ENCODE measurements around the gene NLRC5. TPM values are rescaled to one million over a fixed set of nuclear protein-coding genes. Genes with fewer than 3 reads are reported as not detected.
A peak's percentile ranks its signal among the peaks of the same experiment; 100 is the strongest.

Gene NLRC5
- total RNA-seq, 1 experiment from 2014 or later = 0.80 TPM

- H3K36me3 ChIP-seq (replicated peaks; ENCODE audit: control insufficient read depth, insufficient read depth, low read length) = no peaks in the 10 kb centered on the region
- DNase-seq = peak; percentile 3
- H3K4me3 ChIP-seq (ENCODE audit: insufficient read depth, low read depth, low read length) = no peak overlapping the region
- H3K27me3 ChIP-seq (ENCODE audit: control insufficient read depth, insufficient read depth, low read length) = peaks cover 1% of the 10 kb centered on the region
Measured at GRCh38 chr16:57026778-57027062, 37.4 kb downstream of the NLRC5 start.

DNA sequence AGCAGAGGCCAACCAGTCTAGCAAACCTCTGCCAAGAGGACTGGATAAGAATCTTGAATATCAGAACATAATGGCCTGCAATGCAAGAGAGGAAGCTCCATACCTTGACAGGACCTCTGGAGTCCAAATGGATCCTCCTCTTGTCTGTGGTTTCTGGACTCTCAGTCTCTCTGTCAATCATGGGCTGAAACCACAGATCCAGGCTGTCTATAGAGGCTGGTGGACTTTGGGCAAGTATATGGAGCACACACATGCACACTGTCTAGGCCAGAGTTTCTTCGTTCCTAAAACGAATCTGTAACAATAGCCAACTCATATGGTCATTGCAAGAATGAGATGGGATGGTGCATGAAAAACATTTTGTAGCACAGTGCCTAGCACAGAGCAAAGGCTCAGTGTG is 37.7 kb downstream of the NLRC5 start:
- Histone ChIP-seq H3K4me3 (ENCODE audit: insufficient read depth, low read depth, low read length) (no peak overlapping the region), H3K27me3 (ENCODE audit: control insufficient read depth, insufficient read depth, low read length) (peaks cover 1% of the 10 kb centered on the region), H3K36me3 (replicated peaks; ENCODE audit: control insufficient read depth, insufficient read depth, low read length) (no peaks in the 10 kb centered on the region)
- no peak for DNase-seq

DNA sequence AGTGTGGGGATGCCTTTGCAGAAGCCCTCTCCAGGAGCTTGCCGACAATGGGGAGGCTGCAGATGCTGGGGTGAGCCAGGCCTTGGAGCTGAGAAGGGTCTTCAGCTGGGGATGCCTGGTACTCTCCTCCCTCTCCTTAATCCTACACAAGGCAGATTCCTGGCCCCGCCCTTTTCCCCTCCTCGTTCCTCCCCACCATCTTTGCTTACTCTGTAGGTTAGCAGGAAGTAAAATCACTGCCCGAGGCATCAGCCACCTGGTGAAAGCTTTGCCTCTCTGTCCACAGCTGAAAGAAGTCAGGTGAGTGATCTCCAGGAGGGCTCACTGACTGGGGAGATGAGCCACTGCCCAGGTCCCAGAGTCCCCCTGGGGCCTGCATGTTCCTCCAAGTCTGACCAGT is 38.7 kb downstream of the NLRC5 start:
- peak; percentile 44 for DNase-seq
- Histone ChIP-seq H3K36me3 (replicated peaks; ENCODE audit: control insufficient read depth, insufficient read depth, low read length) (no peaks in the 10 kb centered on the region), H3K4me3 (ENCODE audit: insufficient read depth, low read depth, low read length) (no peak overlapping the region), H3K27me3 (ENCODE audit: control insufficient read depth, insufficient read depth, low read length) (peaks cover 1% of the 10 kb centered on the region)

DNA sequence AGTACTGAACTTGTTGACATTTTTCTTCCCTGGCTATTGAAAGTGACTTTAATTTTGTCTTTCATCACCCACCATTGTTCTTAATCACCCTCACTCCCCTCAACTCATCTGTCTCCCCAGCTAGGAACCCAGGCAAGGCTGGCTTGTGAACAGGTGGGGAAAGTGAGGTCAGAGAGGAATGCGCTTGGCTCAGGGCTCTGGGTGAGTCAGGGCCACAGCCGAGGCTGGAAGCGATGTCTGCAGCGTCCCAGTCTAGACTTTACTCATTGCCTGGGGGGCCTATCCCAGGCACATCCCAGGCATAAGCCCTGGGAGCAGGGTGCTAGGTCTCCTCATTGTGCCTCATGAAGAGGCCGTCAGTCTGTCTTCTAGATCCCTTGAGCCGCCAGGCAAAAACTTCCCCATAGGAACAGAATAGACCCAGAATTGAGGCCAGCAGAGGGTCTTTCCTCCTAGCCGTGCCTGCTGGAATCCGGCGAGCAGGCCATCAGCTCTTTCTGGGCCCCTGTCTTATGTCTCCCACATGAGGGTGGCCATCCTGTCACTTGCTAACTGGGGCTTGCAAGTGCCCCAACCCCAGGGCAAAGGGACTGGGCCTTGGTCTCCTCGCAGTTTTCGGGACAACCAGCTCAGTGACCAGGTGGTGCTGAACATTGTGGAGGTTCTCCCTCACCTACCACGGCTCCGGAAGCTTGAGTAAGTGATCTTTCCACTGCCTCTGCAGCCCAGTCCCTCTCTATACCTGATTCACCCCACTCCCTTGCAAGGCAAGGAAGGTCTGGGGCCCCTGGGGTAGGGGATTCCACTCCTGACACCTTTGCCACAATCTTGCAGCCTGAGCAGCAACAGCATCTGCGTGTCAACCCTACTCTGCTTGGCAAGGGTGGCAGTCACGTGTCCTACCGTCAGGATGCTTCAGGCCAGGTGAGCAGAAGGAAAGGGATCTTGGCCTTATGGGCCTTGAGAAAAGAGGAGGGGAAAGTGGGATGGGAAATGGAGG is 40.1 kb downstream of the NLRC5 start:
- peak; percentile 10 for DNase-seq
- peaks cover 1% of the 10 kb centered on the region for H3K27me3 ChIP-seq (ENCODE audit: control insufficient read depth, insufficient read depth, low read length)
- H3K36me3 ChIP-seq (replicated peaks; ENCODE audit: control insufficient read depth, insufficient read depth, low read length) = no peaks in the 10 kb centered on the region
- H3K4me3 ChIP-seq (ENCODE audit: insufficient read depth, low read depth, low read length) = no peak overlapping the region

DNA sequence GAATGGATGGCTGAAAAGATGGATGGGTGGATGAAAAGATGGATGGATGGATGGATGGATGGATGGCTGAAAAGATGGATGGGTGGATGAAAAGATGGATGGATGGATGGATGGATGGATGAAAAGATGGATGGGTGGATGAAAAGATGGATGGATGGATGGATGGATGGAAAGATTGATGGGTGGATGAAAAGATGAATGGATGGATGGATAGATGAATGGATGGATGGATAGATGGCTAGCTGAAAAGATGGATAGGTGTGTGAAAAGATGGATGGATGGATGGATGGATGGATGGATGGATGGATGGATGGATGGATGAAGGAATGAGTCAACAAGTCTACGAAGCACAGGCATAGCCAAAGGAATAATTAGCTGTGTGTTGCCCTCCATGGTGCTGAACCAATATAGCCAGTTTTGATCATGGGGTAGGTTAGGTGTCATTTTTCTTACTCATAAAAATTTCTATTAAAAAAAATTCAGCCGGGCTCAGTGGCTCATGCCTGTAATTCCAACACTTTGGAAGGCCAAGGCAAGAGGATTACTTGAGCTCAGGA is 41.1 kb downstream of the NLRC5 start:
- Histone ChIP-seq H3K36me3 (replicated peaks; ENCODE audit: control insufficient read depth, insufficient read depth, low read length) (no peaks in the 10 kb centered on the region), H3K4me3 (ENCODE audit: insufficient read depth, low read depth, low read length) (no peak overlapping the region), H3K27me3 (ENCODE audit: control insufficient read depth, insufficient read depth, low read length) (peaks cover 1% of the 10 kb centered on the region)
- no peak for DNase-seq

GRCh38 chr16:57031156-57031555 is 41.8 kb downstream of the NLRC5 start:
- H3K36me3 ChIP-seq (replicated peaks; ENCODE audit: control insufficient read depth, insufficient read depth, low read length) = no peaks in the 10 kb centered on the region
- peaks cover 1% of the 10 kb centered on the region for H3K27me3 ChIP-seq (ENCODE audit: control insufficient read depth, insufficient read depth, low read length)
- peak; percentile 44 for DNase-seq
- no peak overlapping the region for H3K4me3 ChIP-seq (ENCODE audit: insufficient read depth, low read depth, low read length)

GRCh38 chr16:57032346-57032745 is 43.0 kb downstream of the NLRC5 start:
- Histone ChIP-seq H3K27me3 (ENCODE audit: control insufficient read depth, insufficient read depth, low read length) (no peaks in the 10 kb centered on the region; the same call in 1 of the 2 replicates), H3K4me3 (ENCODE audit: insufficient read depth, low read depth, low read length) (no peak overlapping the region), H3K36me3 (replicated peaks; ENCODE audit: control insufficient read depth, insufficient read depth, low read length) (no peaks in the 10 kb centered on the region)
- no peak for DNase-seq

GRCh38 chr16:57032931-57033330 is 43.6 kb downstream of the NLRC5 start:
- Histone ChIP-seq H3K36me3 (replicated peaks; ENCODE audit: control insufficient read depth, insufficient read depth, low read length) (no peaks in the 10 kb centered on the region), H3K27me3 (ENCODE audit: control insufficient read depth, insufficient read depth, low read length) (no peaks in the 10 kb centered on the region; the same call in 1 of the 2 replicates), H3K4me3 (ENCODE audit: insufficient read depth, low read depth, low read length) (no peak overlapping the region)
- DNase-seq = no peak

DNA sequence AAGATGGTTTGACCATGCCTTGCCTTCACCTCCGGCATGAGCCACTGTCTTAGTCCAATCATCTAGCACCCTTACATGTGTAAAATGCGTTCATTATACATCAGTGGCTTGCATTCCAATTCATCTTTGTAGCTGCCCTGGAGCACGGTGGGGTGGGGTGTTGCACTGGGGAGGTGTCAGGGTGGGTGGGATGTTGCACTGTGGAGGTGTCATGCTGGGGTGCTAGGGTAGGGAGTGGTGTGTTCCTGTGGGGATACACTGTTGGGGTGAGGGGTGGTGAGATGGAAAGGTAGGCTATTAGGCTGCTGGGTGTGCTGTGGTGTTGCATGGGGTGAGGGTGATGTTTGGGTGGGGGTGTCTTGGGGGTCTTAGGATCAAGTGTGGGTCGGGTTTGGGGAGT is 47.0 kb downstream of the NLRC5 start:
- no peak for DNase-seq
- Histone ChIP-seq H3K27me3 (ENCODE audit: control insufficient read depth, insufficient read depth, low read length) (no peaks in the 10 kb centered on the region), H3K4me3 (ENCODE audit: insufficient read depth, low read depth, low read length) (no peak overlapping the region), H3K36me3 (replicated peaks; ENCODE audit: control insufficient read depth, insufficient read depth, low read length) (no peaks in the 10 kb centered on the region)

GRCh38 chr16:57036945-57037344 is 47.6 kb downstream of the NLRC5 start:
- H3K4me3 ChIP-seq (ENCODE audit: insufficient read depth, low read depth, low read length) = no peak overlapping the region
- DNase-seq = no peak

DNA sequence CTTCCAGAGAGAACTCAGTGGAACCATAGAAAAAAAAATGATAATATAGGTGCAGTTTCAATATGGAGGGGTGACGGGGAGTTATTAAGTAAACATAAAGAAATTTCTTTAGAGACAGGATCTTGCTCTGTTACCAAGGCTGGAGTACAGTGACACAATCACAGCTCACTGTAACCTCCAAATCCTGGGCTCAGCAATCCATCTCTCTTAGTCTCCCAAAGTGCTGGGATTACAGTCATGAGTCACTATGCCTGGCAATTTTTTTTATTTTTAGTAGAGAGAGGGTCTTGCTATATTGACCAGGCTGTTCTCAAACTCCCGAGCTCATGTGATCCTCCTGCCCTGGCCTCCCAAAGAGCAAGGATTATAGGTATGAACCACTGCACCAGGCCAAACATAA is 48.8 kb downstream of the NLRC5 start:
- Histone ChIP-seq H3K27me3 (ENCODE audit: control insufficient read depth, insufficient read depth, low read length) (no peaks in the 10 kb centered on the region), H3K36me3 (replicated peaks; ENCODE audit: control insufficient read depth, insufficient read depth, low read length) (no peaks in the 10 kb centered on the region), H3K4me3 (ENCODE audit: insufficient read depth, low read depth, low read length) (no peak overlapping the region)
- DNase-seq = no peak

More at GRCh38 chr16:57036945-57037344, 47.6 kb downstream of the NLRC5 start:
- Histone ChIP-seq H3K36me3 (replicated peaks; ENCODE audit: control insufficient read depth, insufficient read depth, low read length) (no peaks in the 10 kb centered on the region), H3K27me3 (ENCODE audit: control insufficient read depth, insufficient read depth, low read length) (no peaks in the 10 kb centered on the region)

DNA sequence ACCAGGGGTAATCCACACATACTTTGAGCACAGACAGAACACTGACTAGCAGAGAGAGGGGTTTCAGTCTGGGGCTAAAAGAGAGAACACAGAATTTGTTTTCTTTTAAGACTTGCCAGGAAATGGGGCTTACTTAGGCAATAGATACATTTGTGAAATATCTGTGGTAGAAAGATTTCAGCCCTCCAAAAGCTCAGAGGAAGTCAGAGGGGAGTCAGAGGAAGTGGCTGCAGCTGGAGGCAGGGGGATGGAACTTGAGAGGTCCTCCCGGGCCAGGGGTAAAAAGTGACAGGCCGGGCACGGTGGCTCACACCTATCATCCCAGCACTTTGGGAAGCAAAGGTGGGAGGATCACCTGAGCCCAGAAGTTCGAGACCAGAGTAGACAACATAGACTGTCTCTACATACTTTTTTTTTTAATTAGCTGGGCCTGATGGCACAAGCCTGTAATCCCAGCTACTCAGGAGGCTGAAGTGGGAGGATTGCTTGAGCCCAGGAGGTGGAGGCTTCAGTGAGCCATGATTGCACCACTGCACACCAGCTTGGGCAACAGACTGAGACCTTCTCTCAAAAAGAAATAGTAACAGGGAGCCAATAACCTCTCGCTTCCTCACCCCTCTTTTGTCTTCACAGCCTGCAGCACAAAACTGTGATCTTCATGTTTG is 49.9 kb downstream of the NLRC5 start:
- no peak overlapping the region for H3K4me3 ChIP-seq (ENCODE audit: insufficient read depth, low read depth, low read length)

DNA sequence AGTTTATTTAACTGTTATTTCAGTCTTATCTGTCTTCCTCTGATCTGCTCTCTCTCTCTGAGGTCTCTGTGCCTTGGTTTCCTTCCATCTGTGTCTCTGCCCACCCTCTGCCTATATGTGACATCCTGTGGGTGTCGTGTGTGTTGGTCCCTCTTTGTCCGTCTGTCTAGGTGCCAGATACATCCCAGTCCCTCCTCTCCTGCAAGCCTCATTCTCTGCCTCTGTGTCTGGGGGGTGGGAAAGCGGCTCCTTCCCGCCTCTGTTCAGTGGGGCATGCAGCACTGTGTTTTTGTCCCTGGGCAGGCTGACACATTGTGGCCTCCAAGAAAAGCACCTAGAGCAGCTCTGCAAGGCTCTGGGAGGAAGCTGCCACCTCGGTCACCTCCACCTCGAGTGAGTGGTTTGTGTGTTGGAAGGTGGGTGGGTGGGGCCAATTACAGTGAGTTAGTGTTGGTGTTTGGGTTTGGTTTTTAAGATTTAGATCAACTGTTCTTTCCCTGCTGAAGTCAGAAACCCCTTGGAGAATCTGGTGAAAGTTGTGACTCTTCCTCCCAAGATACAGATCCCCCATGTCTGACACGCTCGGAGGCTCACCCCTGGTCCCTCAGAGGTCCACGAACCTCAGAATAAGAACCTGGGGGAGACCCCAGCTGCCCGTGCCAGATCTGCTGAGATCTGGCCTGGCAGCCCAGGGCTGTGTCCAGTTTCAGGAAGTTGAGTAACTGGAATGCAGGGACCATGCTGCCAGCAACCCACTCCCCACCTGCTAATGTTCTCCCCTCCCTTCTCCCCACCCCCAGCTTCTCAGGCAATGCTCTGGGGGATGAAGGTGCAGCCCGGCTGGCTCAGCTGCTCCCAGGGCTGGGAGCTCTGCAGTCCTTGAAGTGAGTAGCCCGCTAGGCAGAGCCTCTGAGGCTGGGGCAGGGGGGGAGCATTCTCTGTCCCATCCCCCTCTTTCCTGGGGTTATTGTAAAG is 52.1 kb downstream of the NLRC5 start:
- no peak overlapping the region for H3K4me3 ChIP-seq (ENCODE audit: insufficient read depth, low read depth, low read length)
- no peaks in the 10 kb centered on the region for H3K36me3 ChIP-seq (replicated peaks; ENCODE audit: control insufficient read depth, insufficient read depth, low read length)
- no peaks in the 10 kb centered on the region for H3K27me3 ChIP-seq (ENCODE audit: control insufficient read depth, insufficient read depth, low read length)
- DNase-seq = peak; percentile 48

More for the DNA sequence above, 49.9 kb downstream of the NLRC5 start:
- no peaks in the 10 kb centered on the region for H3K27me3 ChIP-seq (ENCODE audit: control insufficient read depth, insufficient read depth, low read length)
- no peaks in the 10 kb centered on the region for H3K36me3 ChIP-seq (replicated peaks; ENCODE audit: control insufficient read depth, insufficient read depth, low read length)
- DNase-seq = no peak

Measured in H7 (cell line).